ENCODE measurements around the gene DCLK1.
"Not testable (repeated sequence)": the region's sequence is repeated elsewhere in the genome, so short reads cannot be mapped to it uniquely, and the experiment has no call there.

Gene DCLK1

DNA sequence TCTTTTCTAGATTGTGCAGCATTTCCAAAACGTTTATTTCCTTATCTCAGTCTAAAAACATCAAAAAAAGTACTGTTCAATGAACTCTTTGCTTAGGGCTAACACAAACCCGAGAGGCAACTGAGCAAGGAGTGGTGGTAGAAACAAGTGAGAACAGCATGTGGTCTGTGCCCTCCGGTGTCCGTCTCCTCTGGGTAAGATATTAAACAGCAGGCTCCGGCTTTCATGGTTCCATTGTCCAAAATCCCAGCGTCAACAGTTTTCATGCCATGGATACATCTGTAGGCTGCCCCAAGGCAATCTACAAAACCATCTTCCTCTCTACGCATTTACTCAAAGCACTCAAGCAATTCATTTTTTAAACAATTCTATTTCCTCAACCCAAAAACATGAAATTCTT lies 22.8 kb downstream of the DCLK1 start:
- Histone ChIP-seq H3K27me3 (replicated peaks; ENCODE audit: control insufficient read depth, insufficient read depth, low read length) (no peaks in the 10 kb centered on the region), H3K36me3 (ENCODE audit: control insufficient read depth, insufficient read depth, low read length) (no peaks in the 10 kb centered on the region), H3K4me3 (replicated peaks; ENCODE audit: low read depth, low read length) (no peak overlapping the region)
- no peak for TF ChIP-seq CTCF (IDR thresholded peaks at IDR 0.05; ENCODE audit: insufficient read depth, low read length, poor library complexity, severe bottlenecking)
- no peak for DNase-seq (ENCODE audit: extremely low read depth, insufficient read length)

DNA sequence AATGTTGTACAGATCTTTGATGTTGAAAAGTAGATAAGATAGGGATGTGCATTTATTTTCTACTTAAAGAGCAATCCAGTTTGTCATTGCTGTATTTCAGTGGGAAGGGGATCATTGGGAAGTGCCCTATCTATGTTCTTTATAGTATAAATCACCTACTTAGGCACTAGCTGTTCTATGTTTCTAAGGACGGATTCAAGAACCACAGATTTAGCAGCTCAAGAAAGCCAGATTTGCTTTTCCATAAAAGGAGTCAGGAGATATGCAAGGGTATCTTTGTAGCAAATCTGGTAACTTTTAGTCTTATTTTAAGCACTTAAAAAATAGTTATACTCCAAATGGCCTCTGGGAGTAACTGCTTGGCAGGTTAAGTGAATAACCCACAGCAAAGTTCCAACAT lies 23.7 kb downstream of the DCLK1 start:
- DNase-seq (ENCODE audit: extremely low read depth, insufficient read length), result no peak
- no peak overlapping the region for H3K4me3 ChIP-seq (replicated peaks; ENCODE audit: low read depth, low read length)
- no peaks in the 10 kb centered on the region for H3K36me3 ChIP-seq (ENCODE audit: control insufficient read depth, insufficient read depth, low read length)
- TF ChIP-seq CTCF (IDR thresholded peaks at IDR 0.05; ENCODE audit: insufficient read depth, low read length, poor library complexity, severe bottlenecking), result no peak
- H3K27me3 ChIP-seq (replicated peaks; ENCODE audit: control insufficient read depth, insufficient read depth, low read length), result no peaks in the 10 kb centered on the region

- no peaks in the 10 kb centered on the region for H3K36me3 ChIP-seq (ENCODE audit: control insufficient read depth, insufficient read depth, low read length)
- no peak for TF ChIP-seq CTCF (IDR thresholded peaks at IDR 0.05; ENCODE audit: insufficient read depth, low read length, poor library complexity, severe bottlenecking)
- DNase-seq (ENCODE audit: extremely low read depth, insufficient read length), result no peak
Observed at GRCh38 chr13:36105726-36106125, 25.5 kb downstream of the DCLK1 start.

DNA sequence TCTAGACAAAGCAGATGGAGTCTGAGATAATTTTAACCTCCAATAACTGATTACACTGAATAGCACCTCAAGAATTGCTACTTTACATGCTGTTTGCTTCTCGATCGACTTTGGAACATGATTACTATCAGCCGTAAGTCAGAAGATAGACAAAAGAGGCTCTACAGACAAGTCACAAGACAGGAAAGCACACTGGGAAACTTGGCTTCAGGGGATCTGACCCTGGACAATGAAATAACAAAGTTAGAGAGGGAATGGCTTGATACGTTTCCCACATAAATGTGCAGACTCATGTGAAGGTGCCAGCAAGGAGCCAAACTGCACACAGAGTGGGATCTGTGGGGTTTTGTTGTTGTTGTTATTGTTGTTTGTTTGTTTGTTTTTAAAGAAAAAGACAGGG lies 28.5 kb downstream of the DCLK1 start:
- Histone ChIP-seq H3K27me3 (replicated peaks; ENCODE audit: control insufficient read depth, insufficient read depth, low read length) (no peaks in the 10 kb centered on the region), H3K36me3 (ENCODE audit: control insufficient read depth, insufficient read depth, low read length) (no peaks in the 10 kb centered on the region), H3K4me3 (replicated peaks; ENCODE audit: low read depth, low read length) (no peak overlapping the region)
- TF ChIP-seq CTCF (IDR thresholded peaks at IDR 0.05; ENCODE audit: insufficient read depth, low read length, poor library complexity, severe bottlenecking), result no peak
- DNase-seq (ENCODE audit: extremely low read depth, insufficient read length), result no peak

More at GRCh38 chr13:36105726-36106125, 25.5 kb downstream of the DCLK1 start:
- Histone ChIP-seq H3K27me3 (replicated peaks; ENCODE audit: control insufficient read depth, insufficient read depth, low read length) (no peaks in the 10 kb centered on the region), H3K4me3 (replicated peaks; ENCODE audit: low read depth, low read length) (no peak overlapping the region)

GRCh38 chr13:36101907-36102306 lies 29.3 kb downstream of the DCLK1 start:
- H3K4me3 ChIP-seq (replicated peaks; ENCODE audit: low read depth, low read length); H3K27me3 ChIP-seq (replicated peaks; ENCODE audit: control insufficient read depth, insufficient read depth, low read length); DNase-seq (ENCODE audit: extremely low read depth, insufficient read length); H3K36me3 ChIP-seq (ENCODE audit: control insufficient read depth, insufficient read depth, low read length): not testable (repeated sequence)

DNA sequence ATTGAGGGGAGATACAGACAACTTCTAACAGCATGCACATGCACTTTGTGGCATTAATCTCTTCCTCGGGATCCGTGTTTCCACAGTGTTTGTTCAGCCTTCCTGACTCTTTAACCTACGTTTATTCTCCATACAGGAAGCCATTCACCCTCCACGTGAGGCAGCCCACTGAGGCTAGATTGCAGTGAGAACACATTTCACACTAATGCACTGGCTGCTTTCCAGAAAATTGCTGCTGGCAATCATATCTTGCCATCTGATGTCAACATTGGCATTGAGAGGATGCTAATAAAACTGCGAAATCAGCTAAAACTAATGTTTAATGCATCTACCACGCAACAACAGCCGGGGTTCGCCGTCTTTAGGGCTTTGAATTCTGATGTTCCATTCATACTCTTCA lies 30.0 kb downstream of the DCLK1 start:
- TF ChIP-seq CTCF (IDR thresholded peaks at IDR 0.05; ENCODE audit: insufficient read depth, low read length, poor library complexity, severe bottlenecking), result no peak
- H3K27me3 ChIP-seq (replicated peaks; ENCODE audit: control insufficient read depth, insufficient read depth, low read length), result no peaks in the 10 kb centered on the region
- H3K36me3 ChIP-seq (ENCODE audit: control insufficient read depth, insufficient read depth, low read length), result no peaks in the 10 kb centered on the region
- DNase-seq (ENCODE audit: extremely low read depth, insufficient read length), result no peak
- no peak overlapping the region for H3K4me3 ChIP-seq (replicated peaks; ENCODE audit: low read depth, low read length)

All from GM06990 (cell line).